HepG2 (cell line): ENCODE data around the gene CAVIN1. TPM values are rescaled to one million over a fixed set of nuclear protein-coding genes. Genes with fewer than 3 reads are reported as not detected.

Experiments used
- ARNT ChIP-seq: fragments of 450-650 bp; IDR thresholded peaks from 2 replicates; pipeline ENCODE4 v1.6.1; 2017
- ASH2L ChIP-seq: fragments of 300-600, 200-600 bp; sonication (generic); IDR thresholded peaks from 2 replicates; pipeline ENCODE4 v1.7.0; 2017; ENCODE audit warnings: low read depth, mild to moderate bottlenecking, moderate library complexity, mixed read lengths, low read length; ENCODE audit not compliant: insufficient read length
- GATAD2A ChIP-seq: IDR thresholded peaks from 2 replicates; pipeline ENCODE4 v1.6.1; 2016
- MAFG ChIP-seq: sonication (generic); formaldehyde crosslinking; IDR thresholded peaks from 2 replicates; pipeline ENCODE4 v1.5.1; 2020; ENCODE audit warnings: mild to moderate bottlenecking, missing genetic modification reagents
- NKX3-1 ChIP-seq: sonication (generic); formaldehyde crosslinking; IDR thresholded peaks from 2 replicates; pipeline ENCODE4 v1.5.0; 2020; ENCODE audit warnings: missing genetic modification reagents
- POLR2AphosphoS5 ChIP-seq: IDR thresholded peaks from 2 replicates; pipeline ENCODE4 v1.6.1; 2012; ENCODE audit warnings: low read depth, low read length
- RORA ChIP-seq: sonication (generic); formaldehyde crosslinking; IDR thresholded peaks from 2 replicates; pipeline ENCODE4 v1.5.0; 2020; ENCODE audit warnings: mild to moderate bottlenecking, missing genetic modification reagents, moderate library complexity
- TCF7L2 ChIP-seq: IDR thresholded peaks from 2 replicates; pipeline ENCODE4 v1.6.1; 2011; ENCODE audit warnings: mild to moderate bottlenecking, low read depth, low read length, moderate library complexity
- ZFP82 ChIP-seq: sonication (generic); formaldehyde crosslinking; IDR thresholded peaks from 2 replicates; pipeline ENCODE4 v1.5.1; 2020; ENCODE audit warnings: mild to moderate bottlenecking, missing genetic modification reagents, borderline replicate concordance
- ZNF737 ChIP-seq: sonication (generic); formaldehyde crosslinking; IDR thresholded peaks from 2 replicates; pipeline ENCODE4 v1.5.0; 2020; ENCODE audit warnings: missing genetic modification reagents, mild to moderate bottlenecking, borderline replicate concordance
- polyA plus RNA-seq, 8 experiments: library from polyadenylated mRNA; depleted of rRNA in 3 of 8; stranded (reverse) in 7 of 8; unstranded in 1 of 8; fragments of >200 nt; fragmentation: Illumina TruSeq in 4 of 8; extraction: Trizol in 4 of 8; gene quantifications; 2 replicates each; pipeline versions ENCODE4 v1.2.1 to v1.2.3, GENCODE V29; 2011 to 2016; ENCODE audit warnings: low read depth in 4 of 8, missing spikeins in 1 of 8, mixed read lengths in 1 of 8; ENCODE audit not compliant: insufficient read depth in 1 of 8
- total RNA-seq, 5 experiments: library from RNA; depleted of rRNA; stranded (reverse); fragments of >200 nt; fragmentation: Illumina TruSeq; extraction: Trizol; gene quantifications; 2 replicates each; pipeline ENCODE4 v1.2.3, GENCODE V29; 2016; ENCODE audit warnings: low read depth in 1 of 5
- TF ChIP-seq, protein P1 (sequence below): sonication (generic); formaldehyde crosslinking; IDR thresholded peaks from 2 replicates; pipeline ENCODE4 v1.4.0; 2020; ENCODE audit warnings: missing genetic modification reagents
- TF ChIP-seq, protein P2 (sequence below): sonication (generic); formaldehyde crosslinking; IDR thresholded peaks from 2 replicates; pipeline ENCODE4 v1.8.0; 2022; ENCODE audit warnings: mild to moderate bottlenecking, missing genetic modification reagents
- TF ChIP-seq, protein P3 (sequence below): sonication (generic); formaldehyde crosslinking; IDR thresholded peaks from 2 replicates; pipeline ENCODE4 v1.5.0; 2020; ENCODE audit warnings: missing genetic modification reagents, mild to moderate bottlenecking, borderline replicate concordance
- TF ChIP-seq, protein P4 (sequence below): sonication (generic); formaldehyde crosslinking; IDR thresholded peaks from 2 replicates; pipeline ENCODE4 v1.4.0; 2020; ENCODE audit warnings: mild to moderate bottlenecking, missing genetic modification reagents

CAVIN1 gene
- total and polyA plus RNA-seq, 2 of the 13 experiments (the other 11 are each of a cell fraction or from before 2014, with no cell fraction given), result 15.9 to 25.5 TPM

DNA sequence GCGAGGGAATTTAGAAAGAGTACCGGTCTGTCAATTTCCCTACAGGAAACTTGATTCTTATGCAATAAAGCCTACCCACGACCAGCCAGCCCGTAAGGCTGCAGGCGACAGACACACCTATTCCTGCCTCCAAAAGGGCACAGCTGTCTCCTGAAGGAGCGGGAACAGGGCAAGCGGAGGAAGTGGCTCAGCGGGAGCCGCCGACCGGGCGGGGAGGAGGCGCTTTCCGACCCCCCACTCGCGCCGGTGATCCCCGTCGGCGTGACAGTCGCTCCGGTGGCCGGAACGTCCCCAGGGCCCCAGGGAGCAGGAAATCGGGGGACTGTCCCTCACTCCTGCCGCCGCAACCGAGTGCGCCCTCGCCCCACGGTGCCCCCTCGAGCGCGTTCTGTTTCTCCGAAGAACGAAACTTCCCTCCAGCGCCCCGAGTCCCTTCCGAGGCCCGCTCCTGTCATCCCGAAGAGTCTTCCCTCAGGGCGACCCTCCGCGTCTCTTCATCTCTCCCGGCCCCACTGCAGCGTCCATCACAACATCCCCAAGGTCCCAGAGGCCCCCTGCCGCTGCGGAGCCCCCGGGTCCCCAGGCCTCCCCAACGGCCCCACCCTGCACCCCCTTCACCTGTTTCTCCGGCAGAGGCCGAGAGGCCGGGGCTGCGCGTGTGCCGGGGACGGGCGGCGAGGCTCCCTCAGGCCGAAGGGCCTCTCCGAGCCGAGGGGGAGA is 35.2 kb downstream of the CAVIN1 start (continued):
- TF ChIP-seq ASH2L (no peak), NKX3-1 (no peak), ARNT (no peak), GATAD2A (CRISPR knock-in tag) (no peak), POLR2AphosphoS5 (peak; percentile 63), TCF7L2 (no peak), ZNF737 (CRISPR knock-in tag) (no peak), RORA (CRISPR knock-in tag) (no peak), MAFG (CRISPR knock-in tag) (no peak), ZFP82 (CRISPR knock-in tag) (peak; percentile 94; the same call in 1 of the 2 replicates)
- TF ChIP-seq, protein P1, sequence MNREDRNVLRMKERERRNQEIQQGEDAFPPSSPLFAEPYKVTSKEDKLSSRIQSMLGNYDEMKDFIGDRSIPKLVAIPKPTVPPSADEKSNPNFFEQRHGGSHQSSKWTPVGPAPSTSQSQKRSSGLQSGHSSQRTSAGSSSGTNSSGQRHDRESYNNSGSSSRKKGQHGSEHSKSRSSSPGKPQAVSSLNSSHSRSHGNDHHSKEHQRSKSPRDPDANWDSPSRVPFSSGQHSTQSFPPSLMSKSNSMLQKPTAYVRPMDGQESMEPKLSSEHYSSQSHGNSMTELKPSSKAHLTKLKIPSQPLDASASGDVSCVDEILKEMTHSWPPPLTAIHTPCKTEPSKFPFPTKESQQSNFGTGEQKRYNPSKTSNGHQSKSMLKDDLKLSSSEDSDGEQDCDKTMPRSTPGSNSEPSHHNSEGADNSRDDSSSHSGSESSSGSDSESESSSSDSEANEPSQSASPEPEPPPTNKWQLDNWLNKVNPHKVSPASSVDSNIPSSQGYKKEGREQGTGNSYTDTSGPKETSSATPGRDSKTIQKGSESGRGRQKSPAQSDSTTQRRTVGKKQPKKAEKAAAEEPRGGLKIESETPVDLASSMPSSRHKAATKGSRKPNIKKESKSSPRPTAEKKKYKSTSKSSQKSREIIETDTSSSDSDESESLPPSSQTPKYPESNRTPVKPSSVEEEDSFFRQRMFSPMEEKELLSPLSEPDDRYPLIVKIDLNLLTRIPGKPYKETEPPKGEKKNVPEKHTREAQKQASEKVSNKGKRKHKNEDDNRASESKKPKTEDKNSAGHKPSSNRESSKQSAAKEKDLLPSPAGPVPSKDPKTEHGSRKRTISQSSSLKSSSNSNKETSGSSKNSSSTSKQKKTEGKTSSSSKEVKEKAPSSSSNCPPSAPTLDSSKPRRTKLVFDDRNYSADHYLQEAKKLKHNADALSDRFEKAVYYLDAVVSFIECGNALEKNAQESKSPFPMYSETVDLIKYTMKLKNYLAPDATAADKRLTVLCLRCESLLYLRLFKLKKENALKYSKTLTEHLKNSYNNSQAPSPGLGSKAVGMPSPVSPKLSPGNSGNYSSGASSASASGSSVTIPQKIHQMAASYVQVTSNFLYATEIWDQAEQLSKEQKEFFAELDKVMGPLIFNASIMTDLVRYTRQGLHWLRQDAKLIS (CRISPR knock-in tag), result no peak
- TF ChIP-seq, protein P2, sequence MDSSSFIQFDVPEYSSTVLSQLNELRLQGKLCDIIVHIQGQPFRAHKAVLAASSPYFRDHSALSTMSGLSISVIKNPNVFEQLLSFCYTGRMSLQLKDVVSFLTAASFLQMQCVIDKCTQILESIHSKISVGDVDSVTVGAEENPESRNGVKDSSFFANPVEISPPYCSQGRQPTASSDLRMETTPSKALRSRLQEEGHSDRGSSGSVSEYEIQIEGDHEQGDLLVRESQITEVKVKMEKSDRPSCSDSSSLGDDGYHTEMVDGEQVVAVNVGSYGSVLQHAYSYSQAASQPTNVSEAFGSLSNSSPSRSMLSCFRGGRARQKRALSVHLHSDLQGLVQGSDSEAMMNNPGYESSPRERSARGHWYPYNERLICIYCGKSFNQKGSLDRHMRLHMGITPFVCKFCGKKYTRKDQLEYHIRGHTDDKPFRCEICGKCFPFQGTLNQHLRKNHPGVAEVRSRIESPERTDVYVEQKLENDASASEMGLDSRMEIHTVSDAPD, result no peak; the same call in 1 of the 2 replicates
- TF ChIP-seq, protein P3, sequence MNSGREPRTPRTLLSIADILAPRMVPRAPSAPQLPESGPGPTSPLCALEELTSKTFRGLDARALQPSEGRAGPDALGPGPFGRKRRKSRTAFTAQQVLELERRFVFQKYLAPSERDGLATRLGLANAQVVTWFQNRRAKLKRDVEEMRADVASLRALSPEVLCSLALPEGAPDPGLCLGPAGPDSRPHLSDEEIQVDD (CRISPR knock-in tag), result 0 out of 2 replicates have a peak, but pooled peaks have one; percentile 60
- TF ChIP-seq, protein P4, sequence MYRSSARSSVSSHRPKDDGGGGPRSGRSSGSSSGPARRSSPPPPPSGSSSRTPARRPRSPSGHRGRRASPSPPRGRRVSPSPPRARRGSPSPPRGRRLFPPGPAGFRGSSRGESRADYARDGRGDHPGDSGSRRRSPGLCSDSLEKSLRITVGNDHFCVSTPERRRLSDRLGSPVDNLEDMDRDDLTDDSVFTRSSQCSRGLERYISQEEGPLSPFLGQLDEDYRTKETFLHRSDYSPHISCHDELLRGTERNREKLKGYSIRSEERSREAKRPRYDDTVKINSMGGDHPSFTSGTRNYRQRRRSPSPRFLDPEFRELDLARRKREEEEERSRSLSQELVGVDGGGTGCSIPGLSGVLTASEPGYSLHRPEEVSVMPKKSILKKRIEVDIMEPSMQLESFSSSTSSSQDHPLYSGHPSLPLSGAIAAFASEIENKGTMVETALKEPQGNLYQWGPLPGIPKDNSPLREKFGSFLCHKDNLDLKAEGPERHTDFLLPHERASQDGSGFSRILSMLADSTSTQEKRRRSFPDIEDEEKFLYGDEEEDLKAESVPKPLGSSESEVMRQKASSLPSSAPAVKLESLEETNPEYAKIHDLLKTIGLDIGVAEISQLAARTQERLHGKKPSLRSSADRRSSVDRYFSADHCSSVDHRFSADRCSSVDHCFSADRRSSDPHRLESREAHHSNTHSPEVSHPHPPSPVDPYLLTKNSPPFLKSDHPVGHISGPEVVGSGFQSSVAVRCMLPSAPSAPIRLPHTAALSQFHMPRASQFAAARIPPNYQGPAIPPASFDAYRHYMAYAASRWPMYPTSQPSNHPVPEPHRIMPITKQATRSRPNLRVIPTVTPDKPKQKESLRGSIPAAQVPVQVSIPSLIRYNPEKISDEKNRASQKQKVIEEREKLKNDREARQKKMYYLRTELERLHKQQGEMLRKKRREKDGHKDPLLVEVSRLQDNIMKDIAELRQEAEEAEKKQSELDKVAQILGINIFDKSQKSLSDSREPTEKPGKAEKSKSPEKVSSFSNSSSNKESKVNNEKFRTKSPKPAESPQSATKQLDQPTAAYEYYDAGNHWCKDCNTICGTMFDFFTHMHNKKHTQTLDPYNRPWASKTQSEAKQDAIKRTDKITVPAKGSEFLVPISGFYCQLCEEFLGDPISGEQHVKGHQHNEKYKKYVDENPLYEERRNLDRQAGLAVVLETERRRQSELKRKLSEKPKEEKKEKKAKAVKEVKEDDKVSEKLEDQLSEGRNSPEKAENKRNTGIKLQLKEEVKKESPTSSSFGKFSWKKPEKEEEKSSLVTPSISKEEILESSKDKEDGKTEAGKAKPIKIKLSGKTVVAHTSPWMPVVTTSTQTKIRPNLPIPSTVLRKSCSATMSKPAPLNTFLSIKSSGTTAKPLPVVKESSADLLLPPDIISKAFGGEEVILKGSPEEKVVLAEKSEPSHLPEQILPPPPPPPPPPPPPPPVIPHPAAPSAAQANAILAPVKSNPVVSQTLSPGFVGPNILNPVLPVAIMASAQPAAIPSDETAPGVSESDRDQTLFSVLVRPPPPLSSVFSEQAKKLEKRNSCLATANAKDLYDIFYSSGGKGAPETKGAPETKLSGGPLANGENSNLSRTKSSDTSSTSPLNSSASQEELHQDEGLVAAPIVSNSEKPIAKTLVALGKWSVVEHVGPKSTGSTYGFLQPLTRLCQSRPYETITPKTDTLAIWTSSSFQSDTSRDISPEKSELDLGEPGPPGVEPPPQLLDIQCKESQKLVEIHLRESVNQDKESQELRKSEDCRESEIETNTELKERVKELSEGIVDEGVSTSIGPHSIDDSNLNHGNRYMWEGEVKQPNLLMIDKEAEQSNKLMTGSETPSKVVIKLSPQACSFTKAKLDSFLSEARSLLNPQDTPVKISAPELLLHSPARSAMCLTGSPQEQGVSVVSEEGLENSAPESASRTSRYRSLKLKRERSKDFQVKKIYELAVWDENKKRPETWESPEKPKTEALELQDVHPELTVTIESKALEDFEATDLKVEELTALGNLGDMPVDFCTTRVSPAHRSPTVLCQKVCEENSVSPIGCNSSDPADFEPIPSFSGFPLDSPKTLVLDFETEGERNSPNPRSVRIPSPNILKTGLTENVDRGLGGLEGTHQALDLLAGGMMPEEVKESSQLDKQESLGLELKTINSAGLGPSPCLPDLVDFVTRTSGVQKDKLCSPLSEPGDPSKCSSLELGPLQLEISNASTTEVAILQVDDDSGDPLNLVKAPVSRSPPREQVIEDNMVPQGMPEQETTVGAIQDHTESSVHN (CRISPR knock-in tag), result no peak
